ENCODE measurements around the gene BTBD9. TPM values are rescaled to one million over a fixed set of nuclear protein-coding genes. Genes with fewer than 3 reads are reported as not detected.
A peak's percentile ranks its signal among the peaks of the same experiment; 100 is the strongest.

The BTBD9 gene
- total RNA-seq, 1 donor from 2014 or later: 47.9 TPM

GRCh38 chr6:38495518-38495917 is 144.2 kb downstream of the BTBD9 start:
- Histone ChIP-seq H3K36me3 (no peaks in the 10 kb centered on the region), H3K9me3 (no peaks in the 10 kb centered on the region), H3K4me1 (no peaks in the 10 kb centered on the region), H3K4me3 (no peak overlapping the region), H3K27ac (no peak overlapping the region), H3K27me3 (no peaks in the 10 kb centered on the region)
- DNase-seq: no peak
- no peak for ATAC-seq
- intact Hi-C loops (cut with DNase I): no loop called here
- no peak for TF ChIP-seq CTCF (IDR thresholded peaks at IDR 0.05)

GRCh38 chr6:38493931-38494547 is 145.7 kb downstream of the BTBD9 start:
- Histone ChIP-seq H3K36me3 (no peaks in the 10 kb centered on the region), H3K4me1 (no peaks in the 10 kb centered on the region), H3K4me3 (no peak overlapping the region), H3K27ac (no peak overlapping the region), H3K9me3 (no peaks in the 10 kb centered on the region), H3K27me3 (no peaks in the 10 kb centered on the region)
- DNase-seq (no peak), ATAC-seq (peak; percentile 70)
- intact Hi-C loops (cut with DNase I): no loop called here
- peak; percentile 98 for TF ChIP-seq CTCF (IDR thresholded peaks at IDR 0.05)

- no peaks in the 10 kb centered on the region for H3K4me1 ChIP-seq
- ATAC-seq: no peak
- intact Hi-C loops (cut with DNase I): no loop called here
These were observed 147.7 kb downstream of the BTBD9 start for GRCh38 chr6:38492031-38492430.

GRCh38 chr6:38489951-38490350 is 149.8 kb downstream of the BTBD9 start:
- H3K9me3 ChIP-seq: no peaks in the 10 kb centered on the region
- TF ChIP-seq CTCF (IDR thresholded peaks at IDR 0.05): no peak
- H3K4me3 ChIP-seq: no peak overlapping the region
- ATAC-seq (no peak), DNase-seq (no peak)
- H3K4me1 ChIP-seq: no peaks in the 10 kb centered on the region
- intact Hi-C loops (cut with DNase I): no loop called here
- H3K36me3 ChIP-seq: no peaks in the 10 kb centered on the region
- H3K27ac ChIP-seq: no peak overlapping the region
- H3K27me3 ChIP-seq: no peaks in the 10 kb centered on the region

More at GRCh38 chr6:38492031-38492430, 147.7 kb downstream of the BTBD9 start:
- Histone ChIP-seq H3K4me3 (no peak overlapping the region), H3K9me3 (no peaks in the 10 kb centered on the region), H3K36me3 (no peaks in the 10 kb centered on the region), H3K27ac (no peak overlapping the region), H3K27me3 (no peaks in the 10 kb centered on the region)
- no peak for DNase-seq
- TF ChIP-seq CTCF (IDR thresholded peaks at IDR 0.05): no peak

GRCh38 chr6:38487423-38487822 is 152.3 kb downstream of the BTBD9 start:
- no peaks in the 10 kb centered on the region for H3K9me3 ChIP-seq
- no peak overlapping the region for H3K4me3 ChIP-seq
- H3K36me3 ChIP-seq: no peaks in the 10 kb centered on the region
- TF ChIP-seq CTCF (IDR thresholded peaks at IDR 0.05): no peak
- peaks cover 8% of the 10 kb centered on the region for H3K4me1 ChIP-seq
- no peak for ATAC-seq
- no peak for DNase-seq
- no peak overlapping the region for H3K27ac ChIP-seq
- H3K27me3 ChIP-seq: no peaks in the 10 kb centered on the region
- intact Hi-C loops (cut with DNase I): no loop called here

- H3K9me3 ChIP-seq: no peaks in the 10 kb centered on the region
- H3K27me3 ChIP-seq: no peaks in the 10 kb centered on the region
- H3K4me3 ChIP-seq: no peak overlapping the region
- DNase-seq (no peak), ATAC-seq (no peak)
- no peak overlapping the region for H3K27ac ChIP-seq
- intact Hi-C loops (cut with DNase I): no loop called here
- no peak for TF ChIP-seq CTCF (IDR thresholded peaks at IDR 0.05)
- no peaks in the 10 kb centered on the region for H3K36me3 ChIP-seq
- peaks cover 18% of the 10 kb centered on the region for H3K4me1 ChIP-seq
These were observed 154.2 kb downstream of the BTBD9 start for GRCh38 chr6:38485488-38485887.

Measured in upper lobe of right lung (tissue), 1 donor.